HG02973 (cell line): ENCODE data around the gene SLC7A4.
"Not testable (repeated sequence)": the region's sequence is repeated elsewhere in the genome, so short reads cannot be mapped to it uniquely, and the experiment has no call there.

Source experiments
- ATAC-seq: cut with Tn5 transposase; IDR thresholded peaks from one replicate; pipeline ENCODE4 v1.9.1; 2021; ENCODE audit warnings: moderate library complexity; ENCODE audit not compliant: unreplicated experiment

The SLC7A4 gene

DNA sequence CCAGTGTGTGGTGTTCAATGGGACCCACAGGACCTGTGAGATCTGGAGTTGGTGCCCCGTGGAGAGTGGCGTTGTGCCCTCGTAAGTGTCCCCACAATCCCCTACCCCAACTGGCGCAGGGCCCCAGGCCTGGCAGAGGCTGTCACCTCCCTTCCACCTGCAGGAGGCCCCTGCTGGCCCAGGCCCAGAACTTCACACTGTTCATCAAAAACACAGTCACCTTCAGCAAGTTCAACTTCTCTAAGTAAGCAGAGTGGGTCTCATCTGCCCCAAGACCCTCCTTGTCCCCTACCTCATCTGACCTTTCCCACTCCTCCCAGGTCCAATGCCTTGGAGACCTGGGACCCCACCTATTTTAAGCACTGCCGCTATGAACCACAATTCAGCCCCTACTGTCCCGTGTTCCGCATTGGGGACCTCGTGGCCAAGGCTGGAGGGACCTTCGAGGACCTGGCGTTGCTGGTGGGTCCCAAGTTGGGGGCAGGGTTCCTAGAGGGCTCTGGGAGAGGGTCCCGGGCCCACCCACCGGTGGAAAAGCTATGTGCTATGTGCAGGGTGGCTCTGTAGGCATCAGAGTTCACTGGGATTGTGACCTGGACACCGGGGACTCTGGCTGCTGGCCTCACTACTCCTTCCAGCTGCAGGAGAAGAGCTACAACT, 9.3 kb downstream of the SLC7A4 start:
- no peak for ATAC-seq

- ATAC-seq = no peak
Observed at GRCh38 chr22:21022507-21022906, 9.9 kb downstream of the SLC7A4 start.

GRCh38 chr22:21020802-21021429, 11.4 kb downstream of the SLC7A4 start:
- no peak for ATAC-seq

GRCh38 chr22:21018314-21018713, 14.0 kb downstream of the SLC7A4 start:
- no peak for ATAC-seq

DNA sequence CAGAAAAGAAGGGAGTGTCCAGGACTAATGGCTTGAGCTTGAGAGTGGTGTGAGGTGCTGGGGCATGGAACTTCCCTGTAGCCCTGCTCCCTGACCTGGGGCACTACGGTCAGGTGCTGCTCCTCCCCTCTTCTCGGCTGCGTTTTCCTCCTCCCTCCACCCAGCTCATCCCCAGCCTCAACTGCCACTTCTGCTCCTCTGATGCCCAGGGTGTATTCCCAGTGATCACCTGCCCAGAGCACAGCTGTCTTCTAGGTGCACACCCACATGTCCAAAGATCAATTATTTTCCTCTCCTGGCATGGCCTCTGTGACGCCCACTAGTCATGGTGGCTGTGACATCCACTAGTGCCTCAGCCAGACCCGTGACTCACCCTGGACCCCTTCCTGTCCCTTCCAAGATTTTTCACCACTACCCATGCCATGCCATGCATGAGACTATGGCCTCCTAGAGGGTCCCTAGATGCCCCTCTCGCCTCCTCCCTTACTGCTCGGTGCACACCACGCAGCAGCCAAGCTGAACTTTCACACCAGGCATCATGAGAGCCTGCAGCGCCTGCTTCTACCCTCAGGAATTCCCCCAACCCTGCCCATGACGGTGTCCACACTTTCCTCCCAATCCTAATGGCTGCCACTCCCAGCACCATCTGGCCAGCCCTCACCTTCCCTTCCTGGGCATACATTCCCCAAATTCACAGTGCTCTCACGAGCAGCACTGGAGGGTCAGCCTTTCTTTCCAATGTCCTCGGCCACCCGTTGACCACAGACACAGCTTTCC, 15.5 kb downstream of the SLC7A4 start:
- no peak for ATAC-seq

- ATAC-seq = no peak
Observed at GRCh38 chr22:21015466-21016006, 16.8 kb downstream of the SLC7A4 start.

GRCh38 chr22:21014726-21015465, 17.5 kb downstream of the SLC7A4 start, which contains the start of gene P2RX6:
Gene P2RX6, plus strand, starts transcription at chr22:21015165. Its CDS starts 10 bp downstream, at chr22:21015175.
- no peak for ATAC-seq

GRCh38 chr22:21014202-21014725, 18.1 kb downstream of the SLC7A4 start:
- peak; percentile 85 for ATAC-seq

- peak; percentile 12 for ATAC-seq
Observed at GRCh38 chr22:21013657-21014201, 18.6 kb downstream of the SLC7A4 start.

DNA sequence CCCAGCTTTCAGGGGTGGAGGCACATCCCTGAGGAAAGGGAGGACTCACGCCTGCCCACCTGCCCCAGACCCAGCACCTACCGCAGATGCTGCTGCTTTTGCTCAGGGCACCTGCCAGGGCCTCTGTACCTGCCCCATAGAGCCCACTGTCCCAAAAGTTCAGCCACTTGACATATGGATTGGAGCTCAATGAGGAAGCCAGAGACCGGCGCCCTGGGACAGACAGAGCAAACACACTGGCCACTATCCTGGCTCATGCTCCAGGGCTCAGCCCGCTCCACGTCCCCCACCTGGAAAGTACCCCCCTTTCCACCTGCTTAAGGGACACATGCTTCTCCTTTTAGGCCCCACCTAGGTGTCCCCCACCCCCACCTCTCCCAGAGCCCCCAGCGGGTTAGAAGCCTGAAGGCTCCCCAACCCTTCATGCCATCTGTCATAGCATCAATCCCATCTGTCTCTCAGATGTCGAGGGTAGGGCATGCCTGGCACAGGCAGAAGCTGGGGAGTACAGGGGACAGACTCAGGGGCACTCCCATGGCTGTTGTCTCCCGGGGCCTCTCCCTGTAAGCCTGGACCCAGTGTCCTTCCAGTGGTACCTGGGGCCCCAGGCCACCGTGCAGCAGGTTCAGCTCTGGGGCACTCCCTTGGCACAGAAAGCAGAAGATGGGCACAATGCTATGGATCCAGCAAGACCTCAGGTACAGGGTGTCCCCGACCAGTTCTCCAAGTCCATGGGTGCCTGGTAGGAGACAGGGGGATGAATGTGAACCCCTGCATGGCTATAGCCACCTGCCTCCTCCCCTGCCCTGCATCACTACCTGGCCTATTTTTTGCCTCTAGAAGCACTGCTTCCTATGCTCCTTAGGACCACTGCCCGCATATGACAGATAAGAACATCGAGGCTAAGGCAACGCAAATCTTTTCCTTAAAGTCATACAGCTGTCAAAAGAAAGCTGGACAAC, 19.6 kb downstream of the SLC7A4 start:
- ATAC-seq = no peak

- ATAC-seq = no peak
Observed at GRCh38 chr22:21010426-21011113, 21.8 kb downstream of the SLC7A4 start.

- ATAC-seq = no peak
Observed at GRCh38 chr22:21009638-21010425, 22.5 kb downstream of the SLC7A4 start.

GRCh38 chr22:21009208-21009607, 23.2 kb downstream of the SLC7A4 start:
- not testable (repeated sequence) for ATAC-seq

DNA sequence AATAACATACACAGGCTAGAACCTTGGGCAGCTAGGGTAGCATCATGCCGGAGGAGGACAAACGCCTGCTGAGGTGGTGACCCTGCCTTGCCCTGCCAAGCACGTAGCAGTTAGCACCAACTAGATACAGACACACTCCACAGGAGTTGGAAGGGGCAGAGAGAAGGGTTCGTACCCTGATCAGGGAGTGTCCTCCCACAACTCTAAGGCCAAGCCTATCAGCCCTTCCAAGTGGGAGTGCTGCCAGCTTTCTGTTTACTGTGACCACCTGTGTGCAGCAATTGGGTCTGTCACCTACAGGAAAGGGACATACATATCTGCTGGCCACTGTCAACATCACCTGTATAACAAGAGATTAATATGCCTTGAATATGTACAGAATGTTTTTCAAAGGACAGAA, 28.6 kb downstream of the SLC7A4 start:
- ATAC-seq = no peak

DNA sequence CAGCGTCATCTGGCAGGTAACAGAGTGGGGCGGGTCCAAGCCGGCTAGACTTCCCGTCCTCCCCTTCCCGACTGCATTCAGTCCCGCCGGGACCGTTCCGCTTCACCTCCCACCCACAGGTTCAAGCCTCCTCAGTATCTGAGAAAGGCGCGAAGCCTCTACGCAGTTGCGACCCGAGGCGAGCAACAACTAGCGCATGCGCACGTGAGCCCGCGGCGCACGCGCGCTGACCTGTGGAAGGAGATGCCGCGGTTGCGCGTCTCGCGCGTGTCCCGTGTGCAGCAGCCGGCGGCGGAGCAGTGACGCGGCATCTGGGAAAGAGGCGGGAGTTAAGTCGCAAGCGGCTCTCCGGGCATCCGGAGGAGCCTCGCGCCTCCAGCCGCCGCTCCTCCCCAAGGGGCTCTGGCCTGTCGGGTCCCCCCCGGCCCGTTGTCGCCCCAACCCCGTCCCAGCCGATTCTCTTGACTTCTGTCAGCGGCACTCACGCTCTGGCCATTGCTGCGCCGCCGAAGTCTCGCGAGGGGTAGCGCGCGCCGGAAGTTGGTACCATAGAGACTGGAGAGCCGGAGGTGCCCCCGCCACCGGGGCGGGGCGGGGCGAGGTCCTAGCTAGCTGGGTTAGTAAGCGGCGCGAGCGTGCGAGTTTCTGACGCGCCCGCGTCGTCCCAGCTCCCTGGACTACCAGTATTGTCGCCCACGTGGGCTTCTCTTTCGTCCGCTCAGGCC, 30.6 kb downstream of the SLC7A4 start, which contains the start of gene THAP7:
Gene THAP7, minus strand, starts transcription at position 518 of the 725 bp plus-strand sequence. Its CDS starts 207 bp downstream, at position 311.
- ATAC-seq = peak; percentile 70

- no peak for ATAC-seq
Observed at GRCh38 chr22:21000987-21001600, 31.3 kb downstream of the SLC7A4 start.
